Colonic mucosa (tissue), 4 donors: ENCODE results near the gene TNFSF13B. TPM values are rescaled to one million over a fixed set of nuclear protein-coding genes. Genes with fewer than 3 reads are reported as not detected.

Experiments used
- DNase-seq: peaks from one replicate; pipeline ENCODE4 v3.0.0-alpha.2; 2020
- H3K27ac ChIP-seq: fragments of 200-600 bp; one replicate; pipeline ENCODE4 v1.8.0; 2021
- H3K27me3 ChIP-seq: fragments of 200-600 bp; one replicate; pipeline ENCODE4 v1.8.0; 2021
- H3K36me3 ChIP-seq: fragments of 200-600 bp; one replicate; pipeline ENCODE4 v1.8.0; 2021
- H3K4me1 ChIP-seq: fragments of 200-600 bp; one replicate; pipeline ENCODE4 v1.8.0; 2021; ENCODE audit warnings: mild to moderate bottlenecking
- H3K4me3 ChIP-seq: fragments of 200-600 bp; one replicate; pipeline ENCODE4 v1.8.0; 2021
- H3K9ac ChIP-seq, 2 donors: one replicate each; pipeline ENCODE4 v1.7.0; 2013; ENCODE audit warnings: control low read depth in 2 of 2, low read depth in 2 of 2, low read length in 2 of 2
- H3K9me3 ChIP-seq: fragments of 200-600 bp; one replicate; pipeline ENCODE4 v1.8.0; 2021
- intact Hi-C: fragments of 100-400 bp; cut with DNase I; formaldehyde crosslinking; loops from one replicate; pipeline ENCODE4 v1.14.1; 2022
- total RNA-seq, 2 donors: library from RNA; stranded (reverse); fragmentation: NEBNext Ultra II Directional in 1 of 2; extraction: Animal tissue kit (Norgen Biotek cat#: 25700) in 1 of 2; gene quantifications; one replicate each; pipeline ENCODE4 v1.2.1, GENCODE V29; 2021
- TF ChIP-seq, protein P1 (sequence below): fragments of 200-600 bp; IDR thresholded peaks from one replicate; pipeline ENCODE4 v1.8.0; 2022; ENCODE audit warnings: antibody characterized with exemption, mild to moderate bottlenecking
- donor health status: healthy.
- donor health status: DM: no; HTN: no; CAD: no.
- donor health status: DM: no; HTN: no; CAD: no.

TNFSF13B gene
- total RNA-seq, 2 donors from 2014 or later: 2.9 to 4.6 TPM

DNA sequence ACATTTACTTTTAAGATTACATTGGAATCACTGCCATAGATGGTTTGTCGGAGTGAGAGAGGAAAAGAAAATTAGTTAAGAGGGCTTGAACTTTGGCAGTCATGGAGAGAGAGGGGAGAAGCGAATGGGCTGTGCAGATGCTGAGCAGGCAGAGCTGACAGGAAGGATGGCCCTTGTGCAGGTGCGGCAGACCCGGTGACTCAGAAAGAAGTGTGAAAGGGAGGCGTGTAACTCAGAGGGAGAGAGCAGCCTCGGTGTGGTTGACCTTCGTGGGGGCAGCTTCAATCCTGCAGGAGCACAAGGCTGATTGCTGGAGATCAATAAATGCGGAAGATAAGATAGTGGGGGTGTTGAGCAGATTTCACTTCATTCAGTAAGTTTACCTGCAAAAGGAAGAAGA lies 76.9 kb downstream of the TNFSF13B start:
- no peak overlapping the region for H3K4me3 ChIP-seq
- intact Hi-C loops: no loop called here
- no peaks in the 10 kb centered on the region for H3K36me3 ChIP-seq
- no peaks in the 10 kb centered on the region for H3K27me3 ChIP-seq
- TF ChIP-seq, protein P1, sequence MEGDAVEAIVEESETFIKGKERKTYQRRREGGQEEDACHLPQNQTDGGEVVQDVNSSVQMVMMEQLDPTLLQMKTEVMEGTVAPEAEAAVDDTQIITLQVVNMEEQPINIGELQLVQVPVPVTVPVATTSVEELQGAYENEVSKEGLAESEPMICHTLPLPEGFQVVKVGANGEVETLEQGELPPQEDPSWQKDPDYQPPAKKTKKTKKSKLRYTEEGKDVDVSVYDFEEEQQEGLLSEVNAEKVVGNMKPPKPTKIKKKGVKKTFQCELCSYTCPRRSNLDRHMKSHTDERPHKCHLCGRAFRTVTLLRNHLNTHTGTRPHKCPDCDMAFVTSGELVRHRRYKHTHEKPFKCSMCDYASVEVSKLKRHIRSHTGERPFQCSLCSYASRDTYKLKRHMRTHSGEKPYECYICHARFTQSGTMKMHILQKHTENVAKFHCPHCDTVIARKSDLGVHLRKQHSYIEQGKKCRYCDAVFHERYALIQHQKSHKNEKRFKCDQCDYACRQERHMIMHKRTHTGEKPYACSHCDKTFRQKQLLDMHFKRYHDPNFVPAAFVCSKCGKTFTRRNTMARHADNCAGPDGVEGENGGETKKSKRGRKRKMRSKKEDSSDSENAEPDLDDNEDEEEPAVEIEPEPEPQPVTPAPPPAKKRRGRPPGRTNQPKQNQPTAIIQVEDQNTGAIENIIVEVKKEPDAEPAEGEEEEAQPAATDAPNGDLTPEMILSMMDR: no peak
- no peaks in the 10 kb centered on the region for H3K9me3 ChIP-seq
- no peak for DNase-seq
- H3K27ac ChIP-seq: no peak overlapping the region
- no peak overlapping the region for H3K9ac ChIP-seq
- no peaks in the 10 kb centered on the region for H3K4me1 ChIP-seq

DNA sequence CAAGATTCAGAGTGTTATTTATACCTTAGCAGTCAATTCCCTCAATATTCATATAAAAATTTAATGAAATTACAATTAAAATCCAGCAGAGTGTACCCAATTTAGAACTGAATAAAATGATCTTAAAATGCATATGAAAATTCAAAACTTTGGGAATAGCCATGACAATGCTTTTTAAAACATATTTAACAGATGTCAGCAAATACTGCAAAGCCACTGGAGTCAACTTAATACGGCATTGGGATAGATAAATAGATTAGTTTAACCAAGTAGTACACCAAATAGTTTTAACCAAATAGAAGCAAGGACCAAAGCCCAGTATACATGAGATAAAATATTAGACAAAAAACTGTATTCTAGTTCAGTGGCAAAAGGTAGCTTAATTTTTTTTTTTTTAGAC lies 79.8 kb downstream of the TNFSF13B start:
- H3K27me3 ChIP-seq: no peaks in the 10 kb centered on the region
- TF ChIP-seq, protein P1: no peak
- no peaks in the 10 kb centered on the region for H3K9me3 ChIP-seq
- intact Hi-C loops: no loop called here
- no peaks in the 10 kb centered on the region for H3K36me3 ChIP-seq
- H3K9ac ChIP-seq: no peak overlapping the region
- DNase-seq: no peak
- no peak overlapping the region for H3K27ac ChIP-seq
- no peaks in the 10 kb centered on the region for H3K4me1 ChIP-seq
- H3K4me3 ChIP-seq: no peak overlapping the region

DNA sequence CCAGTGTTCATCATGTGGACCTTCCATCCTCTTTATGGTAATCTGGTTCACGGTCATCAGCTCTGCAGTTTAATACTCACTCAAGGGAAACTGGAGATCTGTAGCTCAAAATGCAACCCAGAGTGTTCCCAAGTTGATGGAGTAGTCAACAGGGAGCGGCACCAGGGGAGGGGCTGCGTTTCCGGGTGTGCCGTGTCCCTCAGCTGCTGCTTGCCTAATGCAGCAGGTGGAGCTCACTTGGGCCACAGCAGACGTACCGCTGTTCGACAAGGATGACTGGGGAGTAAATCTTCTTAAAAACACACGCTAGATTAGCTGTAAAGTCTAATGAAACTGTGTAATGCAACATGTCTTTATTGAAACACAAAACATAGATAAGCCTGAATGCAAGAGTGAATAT lies 81.1 kb downstream of the TNFSF13B start:
- no peak for DNase-seq
- Histone ChIP-seq H3K36me3 (no peaks in the 10 kb centered on the region), H3K27ac (no peak overlapping the region), H3K4me3 (no peak overlapping the region), H3K9me3 (no peaks in the 10 kb centered on the region), H3K9ac (no peak overlapping the region), H3K4me1 (no peaks in the 10 kb centered on the region), H3K27me3 (no peaks in the 10 kb centered on the region)
- intact Hi-C loops: no loop called here
- TF ChIP-seq, protein P1: no peak

DNA sequence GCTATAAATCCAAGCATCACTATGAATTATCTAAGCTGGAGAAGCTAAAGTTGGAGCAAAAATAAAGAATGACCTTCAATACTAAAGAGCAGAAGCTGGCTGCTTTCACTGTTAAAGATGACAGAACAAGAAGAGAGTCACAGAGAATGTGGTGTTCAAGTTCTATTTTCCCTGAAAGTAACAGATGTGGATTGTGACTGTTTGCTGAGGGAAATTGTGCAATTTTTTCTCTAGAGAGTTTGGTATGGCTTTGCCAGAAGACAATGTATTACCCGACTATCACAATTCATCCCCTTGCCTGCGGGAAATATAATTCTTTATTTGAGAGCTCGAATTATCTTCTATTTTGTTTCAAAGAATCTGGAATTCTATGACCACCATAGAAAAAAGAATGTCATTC lies 83.1 kb downstream of the TNFSF13B start:
- H3K27me3 ChIP-seq: no peaks in the 10 kb centered on the region
- H3K36me3 ChIP-seq: no peaks in the 10 kb centered on the region
- H3K9ac ChIP-seq: no peak overlapping the region
- DNase-seq: no peak
- no peaks in the 10 kb centered on the region for H3K9me3 ChIP-seq
- H3K27ac ChIP-seq: no peak overlapping the region
- no peaks in the 10 kb centered on the region for H3K4me1 ChIP-seq
- intact Hi-C loops: no loop called here
- TF ChIP-seq, protein P1: no peak
- no peak overlapping the region for H3K4me3 ChIP-seq

DNA sequence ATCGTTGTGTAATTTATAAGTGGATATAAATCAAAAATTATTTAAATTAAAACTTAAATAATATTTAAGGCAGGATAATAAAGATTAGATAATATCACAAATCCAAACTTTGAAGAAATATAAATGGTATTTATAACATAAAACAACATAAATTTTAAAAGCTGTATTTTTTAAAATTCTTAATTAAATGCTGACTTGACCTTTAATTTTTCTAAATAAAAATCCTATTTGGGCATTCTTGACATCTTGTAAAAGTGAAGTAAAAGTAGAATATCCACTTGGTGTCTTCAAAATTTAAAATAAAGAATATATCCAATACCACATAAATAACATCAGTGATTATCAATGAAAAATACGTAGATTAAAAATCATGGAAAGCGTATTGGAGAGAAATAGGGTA lies 87.7 kb downstream of the TNFSF13B start:
- no peaks in the 10 kb centered on the region for H3K9me3 ChIP-seq
- no peak overlapping the region for H3K27ac ChIP-seq
- no peak for DNase-seq
- intact Hi-C loops: no loop called here
- no peaks in the 10 kb centered on the region for H3K4me1 ChIP-seq
- H3K4me3 ChIP-seq: no peak overlapping the region
- no peaks in the 10 kb centered on the region for H3K27me3 ChIP-seq
- TF ChIP-seq, protein P1: no peak
- no peaks in the 10 kb centered on the region for H3K36me3 ChIP-seq
- no peak overlapping the region for H3K9ac ChIP-seq

Other genes starting within 250 kb of the TNFSF13B start
- gene LIG4, start 54.2 kb upstream of the TNFSF13B start, total RNA-seq: 1 to 10 TPM; 7.2 to 9.8 TPM
- 1 to 10 TPM; 5.9 to 9.6 TPM for gene ABHD13, start 51.3 kb upstream of the TNFSF13B start, total RNA-seq